ENCODE measurements around the gene SLC25A23.
"Not testable (repeated sequence)": the region's sequence is repeated elsewhere in the genome, so short reads cannot be mapped to it uniquely, and the experiment has no call there.

Gene SLC25A23

DNA sequence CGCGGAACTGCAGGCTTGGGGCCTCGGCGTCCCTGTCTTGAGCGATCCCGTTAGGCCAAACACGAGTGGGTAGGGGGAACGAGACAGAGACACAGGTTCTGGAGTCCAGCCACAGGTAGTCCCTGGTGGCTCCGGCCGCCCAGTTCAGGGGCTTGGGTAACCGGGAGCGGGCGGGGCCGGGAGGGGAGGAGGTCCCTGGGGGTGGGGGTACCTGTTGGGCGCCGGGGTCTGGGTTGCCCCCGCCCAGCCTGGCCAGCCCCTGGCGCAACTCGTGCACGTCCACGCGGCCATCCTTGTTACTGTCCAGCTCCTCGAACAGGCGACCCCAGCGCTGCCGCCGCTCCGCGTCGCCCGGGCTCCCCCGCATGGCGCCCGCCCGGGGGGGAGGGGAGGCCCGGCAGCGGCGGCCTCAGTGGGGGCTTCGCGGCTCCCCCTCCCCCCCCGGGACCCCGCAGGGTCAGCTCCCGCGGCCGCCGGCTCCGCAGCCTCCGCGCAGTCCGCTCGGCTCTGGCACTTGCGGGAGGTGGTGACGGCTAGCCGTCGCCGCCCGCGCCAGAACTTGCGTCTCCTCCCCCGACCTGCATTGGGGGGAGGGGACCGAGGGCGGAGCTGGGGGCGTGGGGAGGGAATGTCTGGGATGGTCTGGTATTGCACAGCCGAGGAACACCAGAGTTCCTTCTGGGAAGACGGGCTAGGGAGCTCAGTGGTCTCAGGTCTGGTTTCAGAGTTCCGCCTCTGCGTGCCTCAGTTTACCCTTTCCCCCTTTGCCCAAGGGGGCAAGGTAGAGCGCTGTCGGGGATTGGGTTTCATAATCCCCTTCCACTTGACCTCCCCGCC is at the start of gene SLC25A23:
Gene SLC25A23 (minus strand): TSS at position 531 of the 837 bp plus-strand sequence. CDS start 164 bp downstream, at position 367.
- DNase-seq, result peak in 1 of 2 donors; percentile 7

DNA sequence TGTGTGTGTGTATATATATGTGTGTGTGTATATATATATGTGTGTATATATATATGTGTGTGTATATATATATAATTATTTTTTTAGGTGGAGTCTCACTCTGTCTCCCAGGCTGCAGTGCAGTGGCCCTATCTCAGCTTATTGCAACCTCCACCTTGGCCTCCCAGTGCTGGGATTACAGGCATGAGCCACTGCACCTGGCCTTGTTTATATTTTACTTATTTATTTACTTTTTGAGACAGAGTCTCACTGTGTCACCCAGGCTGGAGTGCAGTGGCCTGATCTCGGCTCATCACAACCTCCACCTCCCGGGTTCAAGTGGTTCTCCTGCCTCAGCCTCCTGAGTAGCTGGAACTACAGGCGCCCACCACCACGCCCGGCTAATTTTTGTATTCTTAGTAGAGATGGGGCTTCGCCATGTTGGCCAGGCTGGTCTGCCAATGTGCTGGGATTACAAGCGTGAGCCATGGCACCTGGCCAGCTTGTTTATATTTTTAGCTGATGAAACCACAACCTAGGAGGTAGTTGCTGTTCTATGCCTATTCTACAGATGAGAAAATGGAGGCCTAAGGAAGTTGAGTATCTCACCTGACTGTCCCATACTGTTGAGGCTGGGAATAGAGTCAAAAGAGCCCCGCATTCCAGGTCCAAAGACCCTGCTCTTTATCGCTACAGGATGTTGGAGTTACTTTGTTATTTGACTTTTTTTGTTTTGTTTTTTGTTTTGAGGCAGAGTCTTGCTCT is 48.6 kb upstream of the SLC25A23 start:
- not testable (repeated sequence) for DNase-seq

DNA sequence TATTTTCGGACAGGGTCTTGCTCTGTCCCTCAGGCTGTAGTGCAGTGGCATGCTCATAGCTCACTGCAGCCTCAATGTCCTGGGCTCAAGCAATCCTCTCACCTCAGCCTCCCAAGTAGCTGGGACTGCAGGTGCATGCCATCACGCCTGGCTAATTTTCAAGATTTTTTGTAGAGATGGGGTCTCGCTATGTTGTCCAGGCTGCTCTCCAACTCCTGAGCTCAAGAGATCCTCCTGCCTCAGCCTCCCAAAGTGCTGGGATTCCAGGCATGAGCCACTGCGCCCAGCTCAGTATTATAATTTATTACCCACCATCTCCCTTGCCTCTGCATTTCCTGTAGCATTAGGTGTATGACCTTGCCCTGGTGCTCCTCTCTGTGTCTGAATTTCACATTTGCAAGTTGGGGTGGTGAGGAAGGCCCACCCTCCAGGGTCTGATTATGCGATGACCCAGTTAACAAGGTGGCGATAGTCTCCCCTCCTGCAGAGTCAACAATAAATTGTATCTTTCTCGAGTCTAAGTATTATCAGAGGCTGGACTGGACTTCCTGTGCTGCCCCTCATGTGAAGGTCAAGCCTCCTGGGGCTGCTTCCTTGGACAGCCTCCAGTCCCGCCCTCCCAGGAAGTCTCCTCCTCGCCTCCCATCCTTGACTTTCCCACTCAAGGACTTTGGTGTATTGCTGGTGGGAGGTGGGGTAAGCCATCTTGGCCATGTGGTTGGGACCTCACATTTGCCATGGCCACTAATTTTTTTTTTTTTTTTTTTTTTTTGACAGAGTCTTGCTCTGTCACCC is 44.0 kb upstream of the SLC25A23 start:
- no peak for DNase-seq

DNA sequence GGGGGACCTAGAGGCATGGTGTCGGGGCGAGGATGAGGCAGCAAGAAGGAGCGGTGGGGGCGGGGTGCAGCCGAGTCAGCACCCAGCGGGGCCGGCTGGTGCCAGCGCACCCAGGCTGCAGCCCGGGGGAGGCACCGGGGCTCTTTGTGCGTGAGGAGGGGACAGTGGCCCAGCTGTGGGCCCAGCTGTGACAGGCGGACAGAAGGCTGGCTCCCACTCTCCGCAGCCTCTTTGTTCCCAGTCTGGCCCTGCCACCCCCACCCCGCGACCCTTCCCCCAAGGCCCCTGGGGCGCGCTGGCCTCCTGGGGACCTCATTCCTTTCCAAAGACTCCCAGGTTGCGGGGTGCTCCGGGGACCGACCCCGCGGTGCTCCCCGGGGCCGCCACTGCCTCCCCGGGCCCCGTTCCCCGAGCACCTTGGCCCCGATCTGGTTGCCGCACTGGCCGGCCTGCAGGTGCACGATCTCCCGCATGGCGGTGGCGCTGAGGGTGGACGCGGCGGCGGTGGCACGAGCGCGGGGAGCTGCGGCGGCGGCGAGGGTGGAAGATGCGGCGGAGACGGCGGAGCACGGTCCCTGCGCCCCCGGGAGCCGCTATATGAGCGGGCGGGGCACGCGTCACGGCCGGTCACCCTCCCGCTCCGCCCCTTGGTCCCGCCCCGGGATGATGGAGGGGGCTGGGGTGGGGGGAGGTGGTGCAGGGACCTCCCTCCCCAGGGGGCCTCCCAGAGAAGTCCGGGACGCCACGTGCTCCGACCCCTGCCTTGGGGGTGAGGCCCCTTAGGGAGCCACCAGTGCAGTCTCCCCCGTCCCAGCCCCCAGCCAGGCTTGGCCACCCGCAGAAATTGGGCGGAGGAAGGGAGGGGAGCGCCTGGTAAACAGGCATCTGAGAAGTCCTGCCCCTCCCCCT is 42.4 kb upstream of the SLC25A23 start, which contains the start of gene TUBB4A:
Gene TUBB4A (minus strand): TSS at position 570 of the 909 bp plus-strand sequence. CDS start 97 bp downstream, at position 473.
- no peak for DNase-seq

DNA sequence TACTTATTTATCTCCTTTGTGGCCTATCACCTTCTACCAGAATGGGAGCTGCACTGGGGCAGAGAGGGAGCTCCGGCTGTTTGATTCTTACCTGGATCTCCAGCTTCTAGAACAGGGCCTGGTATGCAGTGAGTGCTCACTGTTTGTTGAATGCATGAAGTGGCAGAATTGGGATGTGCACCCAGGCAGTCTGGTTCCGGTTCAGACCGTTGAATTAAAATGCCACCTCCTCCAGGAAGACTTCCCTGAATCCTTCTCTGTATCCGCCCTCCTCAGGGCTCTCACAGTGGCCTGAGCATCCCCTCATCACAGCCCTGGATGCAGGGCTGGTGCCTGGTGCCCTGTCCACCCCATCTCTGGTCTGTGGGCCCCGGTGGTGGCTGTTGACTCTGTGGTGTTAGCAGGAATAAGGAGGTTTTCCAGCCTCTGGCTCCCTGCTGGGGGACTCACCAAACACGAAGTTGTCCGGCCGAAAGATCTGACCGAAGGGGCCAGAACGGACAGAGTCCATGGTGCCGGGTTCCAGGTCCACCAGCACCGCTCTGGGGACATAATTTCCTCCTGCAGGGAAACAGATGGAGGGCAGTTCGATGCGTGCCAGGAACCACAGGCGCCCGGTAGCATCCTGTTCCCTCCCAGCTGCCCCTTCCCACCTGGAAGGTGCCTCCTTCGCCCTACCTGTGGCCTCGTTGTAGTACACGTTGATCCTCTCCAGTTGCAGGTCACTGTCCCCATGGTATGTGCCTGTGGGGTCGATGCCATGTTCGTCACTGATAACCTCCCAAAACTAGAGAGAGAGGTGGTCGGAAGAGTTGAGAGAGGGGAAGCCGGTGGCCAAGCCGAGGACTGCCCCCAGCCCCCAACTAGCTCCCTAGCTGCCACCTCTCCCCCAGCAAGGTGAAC is 41.5 kb upstream of the SLC25A23 start:
- no peak for DNase-seq

DNA sequence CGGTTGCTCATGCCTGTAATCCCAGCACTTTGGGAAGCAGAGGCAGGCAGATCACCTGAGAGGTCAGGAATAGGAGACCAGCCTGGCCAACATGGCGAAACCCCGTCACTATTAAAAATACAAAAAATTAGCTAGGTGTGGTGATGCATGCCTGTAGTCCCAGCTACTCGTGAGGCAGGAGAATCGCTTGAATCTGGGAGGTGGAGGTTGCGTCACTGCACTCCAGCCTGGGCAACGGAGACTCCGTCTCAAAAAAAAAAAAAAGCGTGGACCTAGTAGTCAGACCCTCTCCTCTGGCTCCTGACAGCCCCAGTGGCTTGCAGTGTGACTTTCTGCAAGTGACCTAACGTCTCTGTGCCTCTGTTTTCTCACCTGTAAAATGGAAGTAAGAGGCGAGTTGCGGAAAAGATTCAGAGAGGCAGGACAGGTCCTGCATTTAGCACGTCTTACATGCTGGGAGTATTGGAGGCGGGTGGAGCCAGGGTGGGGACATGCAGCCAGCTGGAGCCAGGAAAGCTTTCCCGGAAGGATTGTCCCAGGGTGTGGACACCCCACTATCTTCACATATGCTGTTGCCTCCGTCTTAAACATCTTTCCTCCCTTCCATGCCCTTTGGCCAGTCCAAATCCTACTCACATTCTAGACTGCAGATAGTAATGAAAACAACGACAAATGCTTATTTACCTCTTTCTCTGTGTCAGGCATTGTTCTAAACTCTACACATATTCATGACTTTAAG is 39.6 kb upstream of the SLC25A23 start:
- DNase-seq, result no peak

DNA sequence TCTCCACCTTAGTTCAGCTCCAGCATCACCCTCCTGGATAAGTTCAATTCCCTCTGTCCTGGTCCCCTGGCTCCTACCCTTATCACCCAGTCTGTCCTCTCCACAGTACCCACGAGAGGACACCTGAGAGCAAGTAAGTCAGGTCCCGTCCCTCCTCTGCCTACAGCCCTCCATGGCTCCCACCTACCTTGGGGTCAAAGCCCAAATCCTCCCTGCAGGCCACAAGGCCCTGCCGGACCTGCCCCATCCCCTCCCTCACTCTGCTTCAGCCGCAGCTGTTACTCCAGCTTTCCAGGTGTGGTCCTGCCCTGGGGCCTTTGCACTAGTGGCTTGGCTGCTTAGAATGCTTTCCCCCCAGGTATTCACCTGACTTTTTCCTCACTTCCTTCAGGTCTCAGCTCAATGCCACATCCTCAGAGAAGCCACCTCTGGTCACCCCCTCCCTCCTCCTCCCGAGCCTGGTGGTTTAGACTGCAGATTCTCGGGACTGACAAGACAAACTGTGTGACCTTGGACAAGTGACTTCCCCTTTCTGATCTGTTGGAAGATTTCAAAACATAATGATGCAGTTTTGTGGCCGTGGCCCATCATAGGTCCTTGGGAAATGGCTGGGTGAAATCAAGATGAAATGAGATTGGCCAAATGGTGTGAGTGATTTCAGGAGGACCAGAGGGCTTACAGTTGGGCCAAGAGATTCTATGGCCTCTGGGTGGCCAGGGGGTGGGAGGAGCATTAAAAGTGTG is 38.9 kb upstream of the SLC25A23 start:
- DNase-seq, result peak; percentile 81 to 89

DNA sequence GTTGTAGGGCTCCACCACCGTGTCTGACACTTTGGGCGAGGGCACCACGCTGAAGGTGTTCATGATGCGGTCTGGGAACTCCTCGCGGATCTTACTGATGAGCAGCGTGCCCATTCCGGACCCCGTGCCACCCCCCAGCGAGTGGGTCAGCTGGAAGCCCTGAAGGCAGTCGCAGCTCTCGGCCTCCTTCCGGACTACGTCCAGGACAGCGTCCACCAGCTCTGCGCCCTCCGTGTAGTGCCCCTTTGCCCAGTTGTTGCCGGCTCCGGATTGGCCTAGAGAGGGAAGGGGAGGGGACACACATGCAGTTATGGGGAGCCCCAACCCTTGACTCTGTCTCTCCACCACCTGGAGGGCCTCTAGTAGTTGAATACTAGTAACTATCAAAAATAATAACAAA is 36.4 kb upstream of the SLC25A23 start:
- no peak for DNase-seq

DNA sequence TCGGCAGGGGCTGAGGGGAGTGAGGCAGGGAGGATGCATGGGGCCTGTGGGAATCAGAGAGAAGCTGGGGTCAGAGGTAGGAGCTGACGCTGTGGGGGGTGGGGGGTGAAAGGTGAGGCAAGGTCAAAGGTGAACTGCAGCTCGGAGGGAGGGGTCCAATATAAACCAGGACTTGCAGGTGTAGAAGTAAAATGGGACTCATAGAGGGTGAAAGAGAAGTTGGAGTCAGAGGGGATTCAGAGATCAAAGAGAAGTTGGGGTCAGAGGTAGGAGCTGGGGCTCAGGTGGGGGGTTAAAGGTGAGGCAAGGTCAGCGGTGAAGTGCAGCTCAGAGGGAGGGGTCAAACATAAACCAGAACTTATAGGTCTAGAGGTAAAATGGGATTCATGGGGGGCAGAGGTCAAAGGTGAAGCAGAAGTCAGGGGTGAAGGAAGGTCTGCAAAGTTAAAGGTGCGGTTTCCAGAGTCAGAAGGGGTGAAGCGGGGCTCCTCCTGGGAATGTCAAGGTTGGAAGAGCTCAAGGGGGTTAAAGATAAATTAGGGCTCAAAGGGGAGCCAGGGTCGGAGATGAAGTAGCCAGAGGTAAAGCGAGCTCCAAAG is 34.9 kb upstream of the SLC25A23 start:
- DNase-seq, result no peak

DNA sequence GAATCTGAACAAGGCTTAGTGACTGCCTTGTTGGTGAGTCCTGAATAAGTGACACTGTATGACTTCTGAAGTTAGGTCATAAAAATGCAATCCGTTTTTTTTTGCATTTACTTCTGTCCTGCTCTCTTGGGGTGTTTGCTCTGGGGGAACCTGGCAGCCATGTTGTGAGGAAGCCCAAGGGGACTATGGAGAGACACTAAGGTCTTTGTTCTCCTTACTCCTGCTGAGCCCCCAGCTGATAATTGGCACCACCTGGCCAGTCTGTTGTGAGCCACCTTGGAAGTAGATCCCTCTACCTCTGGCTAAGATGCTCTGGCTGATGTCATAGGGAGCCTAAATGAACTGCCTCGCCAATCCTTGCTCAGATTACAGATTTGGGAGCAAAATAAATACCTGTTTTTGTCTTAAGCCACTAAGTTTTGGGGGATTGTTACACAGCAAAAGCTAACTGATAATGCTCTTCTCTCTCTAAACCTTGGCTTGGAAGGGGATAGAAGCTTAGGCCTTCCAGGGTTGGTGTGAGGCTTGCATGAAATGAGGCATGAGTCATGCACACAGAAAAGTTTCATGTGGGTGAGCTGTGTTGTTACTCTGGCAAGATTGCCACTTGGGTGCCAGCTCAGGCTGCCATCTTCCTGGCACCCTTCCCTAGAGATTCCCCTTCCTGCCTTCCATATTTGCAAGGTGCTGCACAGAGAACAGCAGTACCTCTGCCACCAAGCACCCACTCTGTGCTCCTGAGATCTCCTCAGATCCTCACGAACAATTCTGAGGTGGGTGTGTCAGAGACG is 32.4 kb upstream of the SLC25A23 start:
- DNase-seq, result no peak

DNA sequence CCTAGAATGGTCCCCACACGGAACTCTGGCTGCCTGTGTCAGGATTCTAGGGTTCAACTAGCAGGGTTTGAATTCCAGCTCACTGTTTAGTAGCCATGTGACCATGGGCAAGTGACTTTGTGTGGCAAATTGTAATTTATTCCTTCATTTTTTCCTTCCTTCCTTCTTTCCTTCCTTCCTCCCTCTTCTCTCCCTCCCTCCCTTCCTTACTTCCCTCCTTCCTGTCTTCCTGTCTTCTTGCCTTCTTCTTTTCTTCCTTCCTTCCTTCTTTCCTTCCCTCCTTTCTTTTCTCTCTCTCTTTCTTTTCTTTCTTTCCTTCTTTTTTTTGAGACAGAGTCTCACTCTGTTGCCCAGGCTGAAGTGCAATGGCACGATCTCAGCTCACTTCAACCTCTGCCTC is 30.5 kb upstream of the SLC25A23 start:
- no peak for DNase-seq

DNA sequence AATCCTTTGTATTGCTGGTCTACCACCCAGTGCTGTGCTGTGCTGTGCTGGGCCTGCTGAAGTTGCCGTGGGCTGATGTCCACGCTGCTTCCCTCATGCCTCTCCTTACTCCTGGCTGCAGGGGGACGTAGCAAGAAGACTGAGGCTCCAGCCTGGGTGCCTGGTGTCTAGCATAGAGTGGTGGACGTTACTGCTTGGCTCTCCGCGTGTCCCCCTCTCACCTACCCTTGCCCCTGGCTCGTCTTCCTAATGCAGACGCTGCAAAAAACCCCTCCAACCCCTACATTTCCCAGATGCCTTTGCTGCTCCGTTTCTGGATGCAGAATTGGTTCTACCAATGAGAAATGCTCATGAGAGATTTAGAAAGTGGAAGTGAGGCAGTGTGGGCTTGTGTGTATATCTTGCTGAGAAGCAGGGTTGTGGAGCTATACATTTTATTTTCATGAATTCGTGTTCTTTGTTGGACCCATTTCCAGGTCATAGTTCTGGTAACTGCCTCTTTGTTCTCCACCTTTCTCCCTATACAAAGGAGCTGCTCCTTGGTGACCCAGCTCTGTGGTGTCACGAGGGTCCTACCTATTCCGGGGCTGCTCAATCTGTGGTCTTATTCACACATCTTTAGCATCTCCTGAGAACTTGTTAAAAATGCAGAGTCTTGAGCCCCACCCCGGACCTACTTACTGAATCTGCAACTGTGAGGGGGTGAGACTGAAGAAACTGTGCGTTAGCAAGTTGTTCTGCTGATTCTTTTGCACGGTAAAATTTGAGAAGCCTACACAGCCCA is 29.9 kb upstream of the SLC25A23 start:
- peak in 1 of 2 donors; percentile 18 for DNase-seq

DNA sequence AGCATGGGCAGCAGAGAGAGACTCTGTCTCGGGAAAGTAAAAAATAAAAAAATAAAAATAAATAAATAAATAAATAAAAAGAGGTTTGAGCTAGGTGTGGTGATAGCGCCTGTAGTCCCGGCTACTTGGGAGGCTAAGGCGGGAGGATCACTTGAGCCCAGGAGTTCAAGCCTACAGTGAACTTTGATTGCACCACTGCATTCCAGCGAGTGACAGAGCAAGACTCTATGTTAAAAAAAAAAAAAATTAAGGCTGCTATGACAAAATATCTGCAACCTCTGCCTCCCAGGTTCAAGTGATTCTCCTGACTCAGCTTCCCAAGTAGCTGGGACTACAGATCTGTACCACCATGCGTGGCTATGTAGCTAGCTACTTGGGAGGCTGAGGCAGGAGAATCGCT is 25.2 kb upstream of the SLC25A23 start:
- no peak for DNase-seq

DNA sequence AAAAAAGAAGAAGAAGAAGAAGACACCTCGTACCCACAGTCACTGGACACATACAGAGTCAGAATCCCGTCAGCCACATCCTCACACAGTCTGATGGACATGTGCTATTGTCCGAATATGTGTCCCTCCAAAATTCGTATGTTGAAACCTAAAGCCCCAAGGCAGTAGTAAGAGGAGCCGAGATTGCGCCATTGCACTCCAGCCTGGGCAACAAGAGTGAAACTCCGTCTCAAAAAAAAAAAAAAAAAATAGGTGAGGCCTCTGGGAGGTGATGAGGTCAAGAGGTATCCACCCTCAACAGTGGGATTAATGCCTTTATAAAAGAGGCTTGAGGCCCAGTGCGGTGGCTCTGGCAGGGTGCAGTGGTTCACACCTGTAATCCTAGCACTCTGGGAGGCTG is 24.6 kb upstream of the SLC25A23 start:
- no peak for DNase-seq

DNA sequence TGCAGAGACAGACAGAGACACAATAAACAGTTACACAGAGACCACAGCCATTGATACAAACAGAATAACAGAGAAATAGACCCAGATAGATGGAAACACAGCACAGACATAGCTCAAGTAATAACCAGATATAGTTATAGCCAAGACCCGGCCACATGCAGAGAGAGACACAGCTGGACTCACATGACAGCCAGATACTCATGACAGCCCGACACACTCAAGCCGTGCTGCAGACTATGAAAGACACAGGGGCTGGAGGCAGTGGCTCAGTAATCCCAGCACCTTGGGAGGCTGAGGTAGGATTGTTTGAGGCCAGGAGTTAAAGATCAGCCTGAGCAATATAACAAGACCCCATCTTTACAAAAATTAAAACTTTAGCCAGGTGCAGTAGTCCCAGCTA is 23.6 kb upstream of the SLC25A23 start:
- DNase-seq, result no peak

DNA sequence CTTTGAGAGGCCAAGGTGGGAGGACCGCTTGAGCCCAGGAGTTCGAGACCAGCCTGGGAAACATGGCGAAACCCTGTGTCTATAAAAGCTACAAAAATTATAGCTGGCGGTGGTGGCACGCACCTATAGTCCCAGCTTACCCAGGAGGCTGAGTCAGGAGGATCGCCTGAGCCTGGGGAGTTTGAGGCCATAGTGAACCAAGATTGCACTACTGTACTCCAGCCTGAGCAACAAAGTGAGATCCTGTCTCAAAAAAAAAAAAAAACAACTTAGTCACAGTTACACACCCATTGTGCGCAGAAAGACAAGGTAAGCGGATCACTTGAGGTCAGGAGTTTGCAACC is 22.7 kb upstream of the SLC25A23 start:
- no peak for DNase-seq

DNA sequence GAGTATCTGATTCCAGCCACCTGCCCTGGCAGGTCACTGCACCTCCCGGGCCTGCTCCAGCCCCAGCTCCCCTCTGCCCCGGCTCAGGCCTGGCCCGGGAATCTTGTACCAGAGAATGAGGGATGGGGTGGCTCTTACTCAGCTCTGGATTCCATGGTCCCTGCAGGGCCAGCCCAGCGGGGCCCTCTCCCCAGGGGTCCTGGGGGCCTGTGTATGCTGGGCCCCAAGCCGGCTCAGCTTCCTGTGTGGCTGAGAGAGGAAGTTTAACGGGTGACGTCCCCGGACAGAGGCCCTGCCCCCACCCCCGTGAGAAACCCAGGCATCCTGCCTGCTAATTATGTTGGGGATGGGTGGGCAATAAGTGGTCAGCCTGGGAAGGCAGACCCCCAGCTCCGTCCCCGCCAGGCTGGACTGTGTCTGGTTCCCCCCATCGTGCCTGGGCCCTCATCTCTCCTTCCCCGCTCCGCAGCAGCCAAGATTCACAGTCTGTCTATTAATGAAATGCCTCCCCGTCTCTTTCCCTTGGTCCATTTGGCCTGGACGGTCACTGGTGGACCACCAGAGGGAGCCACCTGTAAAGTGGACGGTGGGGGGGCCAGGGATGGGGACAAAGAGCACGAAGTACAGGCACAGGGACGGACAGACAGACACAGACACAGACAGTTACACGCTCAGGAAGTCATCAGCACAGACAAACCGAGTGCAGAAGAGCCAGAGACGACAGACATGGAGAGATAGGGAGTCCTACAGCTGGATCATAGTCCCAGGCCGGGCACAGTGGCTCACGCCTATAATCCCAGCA is 22.1 kb upstream of the SLC25A23 start, which contains the start of gene DENND1C:
Gene DENND1C (minus strand): TSS at position 247 of the 802 bp plus-strand sequence. CDS start 92 bp downstream, at position 155.
- peak; percentile 42 to 56 for DNase-seq

All from inflammatory macrophage treated with lipopolysaccharide for 1 hour (primary cell).